Left ventricle myocardium inferior (tissue), 1 donor: ENCODE results near the gene CUL1. TPM values are rescaled to one million over a fixed set of nuclear protein-coding genes. Genes with fewer than 3 reads are reported as not detected.
A peak's percentile ranks its signal among the peaks of the same experiment; 100 is the strongest.
"Not testable (repeated sequence)": the region's sequence is repeated elsewhere in the genome, so short reads cannot be mapped to it uniquely, and the experiment has no call there.

ENCODE experiments used
- DNase-seq: peaks from one replicate; pipeline ENCODE4 v3.0.0-alpha.2; 2020
- H3K27ac ChIP-seq: fragments of 200-600 bp; replicated peaks from 2 replicates; pipeline ENCODE4 v1.8.0; 2021
- H3K27me3 ChIP-seq: fragments of 200-600 bp; 2 replicates; pipeline ENCODE4 v1.8.0; 2021; ENCODE audit warnings: low read depth
- H3K36me3 ChIP-seq: fragments of 200-600 bp; 2 replicates; pipeline ENCODE4 v1.8.0; 2021
- H3K4me1 ChIP-seq: fragments of 200-600 bp; 2 replicates; pipeline ENCODE4 v1.8.0; 2021
- H3K4me3 ChIP-seq: fragments of 200-600 bp; 2 replicates; pipeline ENCODE4 v1.8.0; 2021; ENCODE audit warnings: mild to moderate bottlenecking, moderate library complexity
- H3K9me3 ChIP-seq: fragments of 200-600 bp; replicated peaks from 2 replicates; pipeline ENCODE4 v1.8.0; 2021
- CTCF ChIP-seq: fragments of 200-600 bp; IDR thresholded peaks from 2 replicates; pipeline ENCODE4 v1.8.0; 2021; ENCODE audit warnings: antibody characterized with exemption, mild to moderate bottlenecking, borderline replicate concordance
- intact Hi-C: fragments of 100-400 bp; cut with micrococcal nuclease; formaldehyde crosslinking; loops from one replicate; pipeline ENCODE4 v1.11.0; 2022
- total RNA-seq: library from RNA; stranded (reverse); fragmentation: NEBNext Ultra II Directional; extraction: Animal tissue kit (Norgen Biotek cat#: 25700); gene quantifications from one replicate; pipeline ENCODE4 v1.2.1, GENCODE V29; 2021
- donor health status: DM: no; HTN: yes; CAD: no; lungs with severe emphysema.

CUL1 gene
- total RNA-seq, 1 donor from 2014 or later = 48.2 TPM

DNA sequence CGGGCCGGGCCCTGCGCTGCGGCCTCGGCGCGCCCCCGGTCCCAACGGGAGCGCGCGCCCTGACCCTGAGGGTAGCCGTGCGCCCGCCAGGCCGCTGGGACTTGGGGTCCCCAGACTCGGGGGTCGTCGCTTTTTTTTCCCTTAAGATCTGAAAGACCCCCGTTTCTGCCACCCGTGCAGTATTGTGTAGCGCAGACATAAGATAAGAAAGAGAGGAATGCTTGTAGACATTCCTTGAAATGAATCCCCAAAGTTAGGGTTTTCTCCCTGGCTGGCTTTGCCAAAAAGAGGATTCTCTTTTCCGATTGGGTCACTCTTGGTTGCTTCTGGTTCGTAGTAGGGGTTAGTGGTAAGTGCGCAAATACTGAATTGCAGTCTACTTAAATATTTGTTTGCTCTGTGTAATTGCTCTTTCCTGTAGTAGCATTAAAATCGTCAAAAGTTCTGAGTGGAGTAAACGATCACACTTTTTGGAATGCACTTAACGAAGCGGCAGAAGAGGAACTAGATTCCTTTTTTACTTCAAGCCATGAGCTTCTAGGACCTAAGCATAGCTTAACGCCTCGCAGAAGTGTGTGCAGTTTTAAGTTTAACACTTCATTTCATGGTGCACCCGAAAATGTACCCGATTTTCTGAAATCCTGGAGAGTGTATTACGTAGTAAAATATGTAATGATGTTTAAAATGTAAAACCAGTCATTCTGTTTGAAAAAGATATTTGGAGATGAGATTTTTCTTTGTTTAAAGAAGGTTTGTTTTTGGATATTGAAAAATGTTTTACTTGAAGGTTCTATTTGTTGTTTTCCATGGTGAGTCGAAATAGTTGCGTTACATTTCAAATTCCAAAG, 1.3 kb downstream of the CUL1 start:
- intact Hi-C loops = no loop called here
- no peak for TF ChIP-seq CTCF
- DNase-seq = no peak
- Histone ChIP-seq H3K4me1 (peaks cover 80% of the 10 kb centered on the region), H3K9me3 (no peaks in the 10 kb centered on the region), H3K27ac (peak overlapping the region; percentile 95), H3K27me3 (no peaks in the 10 kb centered on the region), H3K4me3 (peak overlapping the region; percentile 88), H3K36me3 (no peaks in the 10 kb centered on the region)

DNA sequence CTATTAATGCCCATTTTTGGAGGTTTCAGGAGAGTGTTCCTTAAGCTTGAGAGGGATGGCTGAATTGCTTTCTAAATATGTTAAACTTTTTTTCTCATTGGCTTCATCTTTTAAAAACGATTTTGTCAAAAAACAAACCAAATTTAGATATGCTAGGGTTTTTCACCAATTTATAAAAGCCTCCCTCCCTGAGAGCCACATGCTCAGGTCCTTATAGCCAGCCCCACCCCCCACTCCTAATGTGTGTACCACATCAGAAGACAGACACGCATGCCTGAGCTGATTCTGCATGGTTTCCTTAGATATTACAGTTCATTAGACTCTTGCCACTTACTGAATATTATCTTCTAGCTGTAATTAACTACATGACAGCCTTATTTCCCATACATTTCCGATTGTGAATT, 2.0 kb downstream of the CUL1 start:
- TF ChIP-seq CTCF = no peak
- Histone ChIP-seq H3K4me3 (peak overlapping the region; percentile 88), H3K4me1 (peaks cover 86% of the 10 kb centered on the region), H3K27me3 (no peaks in the 10 kb centered on the region), H3K9me3 (no peaks in the 10 kb centered on the region), H3K27ac (peak overlapping the region; percentile 95), H3K36me3 (no peaks in the 10 kb centered on the region)
- DNase-seq = no peak
- intact Hi-C loops = no loop called here

- TF ChIP-seq CTCF = no peak
- no peaks in the 10 kb centered on the region for H3K36me3 ChIP-seq
- H3K27ac ChIP-seq = no peak overlapping the region
- peak overlapping the region; percentile 88 for H3K4me3 ChIP-seq
- intact Hi-C loops = no loop called here
- DNase-seq = no peak
- peaks cover 94% of the 10 kb centered on the region for H3K4me1 ChIP-seq
- H3K27me3 ChIP-seq = no peaks in the 10 kb centered on the region
- H3K9me3 ChIP-seq = no peaks in the 10 kb centered on the region
These were observed 2.7 kb downstream of the CUL1 start for GRCh38 chr7:148701414-148701813.

DNA sequence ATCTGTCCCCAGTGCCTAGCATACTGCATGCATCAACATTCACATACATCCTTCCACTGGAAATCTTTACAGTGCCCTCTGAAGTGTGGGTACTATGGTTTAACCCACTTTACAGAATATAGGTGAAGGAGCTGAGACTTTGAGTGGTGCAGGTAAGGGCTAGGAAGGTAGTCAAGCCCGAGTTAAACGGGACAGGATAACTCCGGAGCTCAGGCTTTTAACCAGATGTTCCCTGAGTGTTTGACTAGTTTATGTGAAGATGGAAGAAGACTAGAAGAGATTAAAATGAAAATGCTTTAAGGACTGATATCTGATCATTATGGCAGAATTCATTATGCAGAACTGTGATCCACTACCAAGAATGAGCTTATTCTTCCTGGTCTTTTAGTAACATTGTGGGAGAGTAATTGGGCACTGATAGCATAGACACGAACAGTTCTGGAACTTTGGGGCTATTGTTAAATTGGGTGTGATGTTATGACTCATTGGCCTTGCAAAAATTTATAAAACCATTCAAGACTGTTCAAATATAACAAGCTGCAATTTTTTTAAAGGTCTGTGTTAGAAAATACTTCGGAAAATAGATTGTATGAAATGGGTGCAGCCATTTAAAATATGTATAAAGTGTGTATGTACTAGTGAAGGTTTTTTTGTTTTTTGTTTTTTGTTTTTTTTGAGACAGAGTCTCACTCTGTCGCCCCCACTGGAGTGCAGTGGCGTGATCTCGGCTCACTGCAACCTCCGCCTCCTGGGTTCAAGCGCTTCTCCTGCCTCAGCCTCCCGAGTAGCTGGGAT, 4.4 kb downstream of the CUL1 start:
- no peak for DNase-seq
- no peaks in the 10 kb centered on the region for H3K27me3 ChIP-seq
- H3K27ac ChIP-seq = no peak overlapping the region
- TF ChIP-seq CTCF = no peak
- H3K4me1 ChIP-seq = peaks cover 97% of the 10 kb centered on the region
- no peak overlapping the region for H3K4me3 ChIP-seq
- no peaks in the 10 kb centered on the region for H3K9me3 ChIP-seq
- intact Hi-C loops = no loop called here
- no peaks in the 10 kb centered on the region for H3K36me3 ChIP-seq

- H3K36me3 ChIP-seq, intact Hi-C loops: not testable (repeated sequence)
- peaks cover 99% of the 10 kb centered on the region for H3K4me1 ChIP-seq
These were observed 4.9 kb downstream of the CUL1 start for GRCh38 chr7:148703671-148703962.

DNA sequence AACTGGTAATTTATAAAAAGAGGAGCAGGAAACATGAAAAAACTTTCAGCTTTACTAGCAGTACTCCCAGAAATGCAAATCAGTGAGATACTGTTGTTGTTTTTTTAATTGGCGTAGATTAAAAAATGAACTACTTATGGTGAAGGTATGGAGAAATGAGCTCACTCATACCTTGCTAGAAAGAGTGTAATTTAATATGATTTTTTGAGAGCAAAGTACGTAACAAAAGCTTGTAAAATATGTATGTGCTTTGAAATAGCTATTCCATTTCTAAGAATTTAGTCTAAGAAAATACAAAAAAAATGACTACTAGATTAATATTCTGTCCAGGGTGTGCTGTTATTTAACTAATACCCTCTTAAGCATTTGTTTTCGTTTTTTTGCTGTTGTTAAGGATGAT, 5.5 kb downstream of the CUL1 start:
- no peak overlapping the region for H3K27ac ChIP-seq
- H3K9me3 ChIP-seq = no peaks in the 10 kb centered on the region
- intact Hi-C loops = no loop called here
- H3K36me3 ChIP-seq = no peaks in the 10 kb centered on the region
- no peak for TF ChIP-seq CTCF
- no peaks in the 10 kb centered on the region for H3K27me3 ChIP-seq
- peaks cover 100% of the 10 kb centered on the region for H3K4me1 ChIP-seq
- no peak for DNase-seq
- no peak overlapping the region for H3K4me3 ChIP-seq

More at GRCh38 chr7:148703671-148703962, 4.9 kb downstream of the CUL1 start:
- DNase-seq, H3K27ac ChIP-seq, H3K4me3 ChIP-seq, H3K27me3 ChIP-seq, H3K9me3 ChIP-seq: not testable (repeated sequence)
